Ureter (tissue), 1 donor: ENCODE data around the gene APC2. TPM values are rescaled to one million over a fixed set of nuclear protein-coding genes. Genes with fewer than 3 reads are reported as not detected.
"Not testable (repeated sequence)": the region's sequence is repeated elsewhere in the genome, so short reads cannot be mapped to it uniquely, and the experiment has no call there.

Experiments
- DNase-seq: peaks from one replicate; pipeline ENCODE4 v3.0.0-alpha.2; 2020; ENCODE audit warnings: low spot score
- total RNA-seq: library from RNA; stranded (reverse); gene quantifications from one replicate; pipeline ENCODE4 v1.2.4, GENCODE V29; 2023
- donor health status: DM: yes; HTN: yes; CAD: no.

Gene APC2
- total RNA-seq, 1 donor from 2014 or later: 0.26 TPM

- DNase-seq: no peak
Measured at GRCh38 chr19:1412995-1413800, 36.7 kb upstream of the APC2 start.

GRCh38 chr19:1416014-1416841, 33.7 kb upstream of the APC2 start:
- DNase-seq: no peak

DNA sequence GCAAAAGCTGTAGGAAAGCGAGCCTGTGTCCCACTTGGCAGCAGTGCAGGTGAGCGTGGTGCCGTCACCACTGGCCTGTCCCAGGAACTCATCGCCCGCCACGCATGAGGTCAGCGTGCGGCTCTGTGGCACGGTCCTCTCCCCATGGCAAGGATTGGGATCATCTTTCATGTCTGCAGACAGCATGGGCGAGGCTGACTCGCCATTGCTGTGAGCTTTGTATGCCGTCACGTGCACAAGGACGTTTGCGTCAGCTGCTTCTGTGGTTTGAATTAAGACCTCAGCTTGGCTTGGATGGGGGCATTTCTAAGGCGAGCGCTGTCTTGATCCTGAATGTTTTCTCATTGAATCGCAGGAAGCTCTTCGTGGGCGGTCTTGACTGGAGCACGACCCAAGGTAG, 32.8 kb upstream of the APC2 start:
- DNase-seq: no peak

DNA sequence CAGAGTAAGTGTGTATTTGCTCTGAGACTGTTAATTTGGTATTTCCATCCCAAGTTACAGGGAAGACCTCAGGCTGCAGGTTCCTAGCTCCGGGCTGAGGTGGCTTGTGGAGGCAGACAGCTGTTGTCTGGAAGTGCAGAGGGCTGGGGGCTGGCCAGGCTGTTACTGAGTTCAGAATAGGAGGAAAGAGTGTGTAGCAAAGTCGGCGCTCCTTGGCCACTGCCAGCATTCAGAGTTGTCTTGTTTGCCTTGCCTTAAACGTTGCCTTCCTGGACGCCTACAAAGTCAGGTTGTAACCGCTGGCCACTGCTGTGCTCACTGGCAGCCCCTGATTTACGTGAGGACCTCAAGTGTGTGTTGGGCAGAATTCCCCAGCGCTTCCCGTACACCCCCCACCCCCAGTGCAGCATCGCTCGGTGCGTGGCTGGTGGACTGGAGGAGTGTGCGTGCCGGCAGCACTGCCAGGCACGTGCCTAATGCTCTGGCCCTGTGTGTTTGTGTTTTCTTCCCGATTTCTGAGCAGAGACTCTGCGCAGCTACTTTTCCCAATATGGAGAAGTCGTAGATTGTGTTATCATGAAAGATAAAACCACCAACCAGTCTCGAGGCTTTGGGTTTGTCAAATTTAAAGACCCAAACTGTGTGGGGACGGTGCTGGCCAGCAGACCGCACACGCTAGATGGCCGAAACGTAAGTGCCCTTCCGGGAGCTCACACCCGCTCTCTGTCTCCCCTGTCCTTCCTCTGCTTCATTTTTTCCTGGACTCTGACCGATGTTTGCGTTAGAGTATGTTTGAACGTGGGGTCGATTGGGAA, 32.0 kb upstream of the APC2 start:
- DNase-seq: no peak

DNA sequence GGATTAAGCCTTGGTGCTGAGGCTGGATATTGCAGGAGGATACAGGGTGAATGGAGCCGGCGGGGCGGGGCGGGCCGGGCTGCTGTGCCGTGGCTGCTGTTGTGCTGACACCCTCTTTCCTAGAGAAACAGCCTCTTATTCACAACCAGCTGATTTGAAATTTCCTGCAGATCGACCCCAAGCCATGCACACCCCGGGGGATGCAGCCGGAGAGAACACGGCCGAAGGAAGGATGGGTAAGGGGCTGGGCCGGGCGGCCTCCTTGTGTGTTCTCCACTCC, 31.5 kb upstream of the APC2 start:
- no peak for DNase-seq

- DNase-seq: no peak
Measured at GRCh38 chr19:1418951-1419738, 30.8 kb upstream of the APC2 start.

DNA sequence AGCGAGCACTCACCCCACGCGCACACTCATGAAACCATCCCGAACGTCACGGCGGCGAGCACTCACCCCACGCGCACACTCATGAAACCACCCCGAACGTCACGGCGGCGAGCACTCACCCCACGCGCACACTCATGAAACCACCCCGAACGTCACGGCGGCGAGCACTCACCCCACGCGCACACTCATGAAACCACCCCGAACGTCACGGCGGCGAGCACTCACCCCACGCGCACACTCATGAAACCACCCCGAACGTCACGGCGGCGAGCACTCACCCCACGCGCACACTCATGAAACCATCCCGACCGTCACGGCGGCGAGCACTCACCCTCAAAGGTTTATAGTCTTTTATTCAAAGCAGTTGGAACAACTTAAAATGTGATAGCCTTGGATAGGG, 29.8 kb upstream of the APC2 start:
- not testable (repeated sequence) for DNase-seq

DNA sequence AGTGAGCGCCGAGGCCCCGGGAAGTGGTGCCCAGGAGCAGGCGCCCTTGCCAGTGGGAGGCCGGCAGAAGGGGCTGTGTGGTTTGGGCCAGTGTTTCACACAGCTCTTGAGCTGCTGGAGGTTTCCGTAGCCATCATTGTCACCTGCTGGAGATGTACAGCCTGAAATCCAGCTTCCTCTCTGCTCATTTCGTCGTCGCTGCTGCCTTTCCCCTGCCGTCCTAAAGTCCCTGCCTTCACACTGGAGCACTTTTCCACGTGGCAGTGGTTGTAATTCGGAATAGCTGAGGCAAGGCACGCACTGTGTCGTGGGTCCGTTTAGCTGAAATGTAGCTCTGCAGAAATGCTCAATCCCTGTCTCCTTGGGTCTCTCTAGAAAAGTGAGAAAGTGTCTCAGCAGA, 29.3 kb upstream of the APC2 start:
- no peak for DNase-seq

DNA sequence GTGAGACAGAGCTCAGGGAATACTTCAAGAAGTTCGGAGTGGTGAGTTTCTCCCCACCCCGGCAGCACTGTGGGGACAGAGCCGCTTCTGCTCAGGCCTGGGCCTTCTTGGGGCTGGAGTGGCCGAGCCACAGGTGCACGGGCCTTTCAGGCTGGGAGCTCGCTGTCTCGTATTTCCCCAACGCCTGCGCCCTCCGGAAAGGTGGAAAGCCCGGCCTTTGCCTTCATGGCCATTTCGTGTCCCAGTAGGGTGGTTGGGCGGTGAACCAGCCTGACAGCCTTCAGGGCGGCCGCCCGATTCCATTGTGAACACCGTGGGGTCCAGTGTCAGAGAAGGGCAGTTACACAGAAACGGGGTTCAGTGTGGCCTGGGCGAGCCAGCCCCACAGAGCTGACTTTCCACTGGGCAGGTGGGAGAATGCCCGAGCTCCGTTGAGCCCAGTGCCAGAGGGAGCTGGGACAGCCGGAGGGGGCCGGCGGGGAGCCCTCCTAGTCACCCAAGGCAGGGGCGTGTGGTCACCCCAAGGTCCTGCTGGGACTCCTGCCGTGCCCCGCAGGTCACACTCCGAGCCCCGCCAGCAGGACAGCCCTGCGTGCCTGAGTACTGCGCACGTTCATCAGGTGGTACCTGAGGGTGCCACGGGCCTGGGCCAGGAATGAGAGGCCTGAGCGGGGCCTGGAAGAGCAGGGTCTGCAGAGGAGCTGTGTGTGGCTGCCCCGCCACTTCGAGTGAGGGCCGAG, 28.5 kb upstream of the APC2 start:
- no peak for DNase-seq

DNA sequence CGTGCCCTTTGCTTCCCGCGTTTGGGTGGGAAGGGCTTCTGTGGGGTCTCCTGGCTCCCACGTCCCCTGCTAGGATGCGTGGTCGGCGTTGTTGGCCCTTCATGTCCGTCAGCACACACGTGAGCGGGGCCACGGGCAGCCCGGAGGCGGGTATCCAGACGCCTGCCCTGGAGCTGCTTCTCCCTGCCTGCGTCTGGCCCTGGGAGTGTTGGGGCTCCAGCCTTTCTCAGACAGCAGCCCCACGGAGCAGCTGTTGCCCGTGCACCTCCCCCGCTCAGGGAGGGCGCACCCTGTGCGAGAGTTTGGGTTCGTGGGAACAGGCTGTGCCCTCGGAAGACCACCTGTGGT, 28.0 kb upstream of the APC2 start:
- DNase-seq: no peak

DNA sequence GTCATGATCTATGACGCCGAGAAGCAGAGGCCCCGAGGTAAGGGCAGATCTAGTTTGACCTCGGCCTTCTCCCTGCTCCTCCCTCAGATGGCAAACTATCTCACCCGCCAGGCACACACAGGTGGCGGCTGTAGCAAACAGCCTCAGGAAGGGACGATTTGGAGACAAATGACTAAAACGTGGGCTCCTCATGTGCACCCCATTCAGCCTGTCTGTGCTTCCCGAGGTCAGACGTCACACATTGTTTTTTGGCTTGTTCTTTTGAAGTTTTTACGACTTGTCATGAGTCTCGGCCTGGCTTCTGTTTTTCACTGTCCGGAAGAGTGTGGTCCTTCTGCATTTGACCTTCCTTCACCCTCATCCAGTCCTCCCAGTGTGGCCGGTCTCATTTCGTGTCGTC, 27.6 kb upstream of the APC2 start:
- no peak for DNase-seq

GRCh38 chr19:1422943-1423342, 27.0 kb upstream of the APC2 start:
- no peak for DNase-seq

- no peak for DNase-seq
Measured at GRCh38 chr19:1423436-1424191, 26.3 kb upstream of the APC2 start.

DNA sequence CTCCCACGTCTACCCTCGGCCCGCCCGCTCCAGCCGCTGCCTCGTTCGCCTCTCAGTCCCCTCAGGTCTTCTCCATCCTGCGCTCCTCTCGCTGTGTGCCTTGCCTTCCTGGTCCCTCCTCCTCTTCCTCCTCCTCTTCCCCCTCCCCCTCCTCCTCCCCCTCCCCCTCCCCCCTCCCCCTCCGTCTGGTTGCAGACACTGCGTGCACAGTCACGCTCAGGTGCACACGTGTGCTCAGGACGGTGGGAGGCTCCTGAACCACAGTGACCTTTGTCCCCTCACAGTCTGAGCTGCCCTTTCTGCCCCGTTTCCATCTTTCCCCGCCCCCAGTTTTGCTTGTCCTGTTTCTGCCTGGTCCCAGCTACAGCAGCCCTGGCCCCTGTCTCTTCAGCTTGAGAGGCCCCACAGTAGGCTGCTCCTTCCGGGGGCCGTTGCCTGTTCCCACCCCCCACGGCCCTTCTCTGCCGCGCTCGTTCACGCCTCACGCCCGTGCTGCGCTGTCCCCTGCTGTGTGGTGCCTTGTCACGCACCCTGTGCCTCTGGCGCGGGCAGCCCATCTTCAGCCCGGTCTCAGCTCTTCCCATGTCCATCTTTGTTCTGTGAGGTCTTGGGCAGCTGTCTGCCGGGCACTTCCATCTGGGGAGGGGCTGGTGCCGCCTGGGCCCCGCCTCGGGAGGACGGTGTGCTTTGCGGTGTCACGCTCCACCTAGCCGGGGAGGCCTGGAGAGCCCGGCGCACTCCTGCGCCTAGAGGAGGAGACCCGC, 25.5 kb upstream of the APC2 start:
- DNase-seq: no peak

GRCh38 chr19:1425102-1425837, 24.7 kb upstream of the APC2 start:
- DNase-seq: no peak

- no peak for DNase-seq
Measured at GRCh38 chr19:1425902-1426301, 24.0 kb upstream of the APC2 start.

DNA sequence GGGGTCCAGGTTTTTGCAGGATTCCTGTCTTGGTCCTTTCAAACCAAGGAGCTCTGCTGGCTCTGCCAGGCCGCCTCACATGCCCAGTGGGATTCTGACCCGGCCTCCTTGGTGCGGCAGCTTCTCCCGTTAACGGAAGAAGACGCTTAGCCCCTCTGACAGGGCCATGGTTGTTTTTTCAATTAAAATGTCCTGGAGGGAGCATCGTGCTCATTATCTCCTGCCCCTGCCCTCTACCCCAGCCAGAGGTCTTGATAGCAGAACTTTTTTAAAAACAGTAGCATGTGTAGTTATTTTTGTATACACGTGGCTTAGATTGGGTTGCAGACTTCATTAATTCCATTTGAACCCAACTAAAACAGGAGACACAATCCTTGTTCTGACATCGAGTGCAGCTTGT, 23.2 kb upstream of the APC2 start:
- DNase-seq: no peak

DNA sequence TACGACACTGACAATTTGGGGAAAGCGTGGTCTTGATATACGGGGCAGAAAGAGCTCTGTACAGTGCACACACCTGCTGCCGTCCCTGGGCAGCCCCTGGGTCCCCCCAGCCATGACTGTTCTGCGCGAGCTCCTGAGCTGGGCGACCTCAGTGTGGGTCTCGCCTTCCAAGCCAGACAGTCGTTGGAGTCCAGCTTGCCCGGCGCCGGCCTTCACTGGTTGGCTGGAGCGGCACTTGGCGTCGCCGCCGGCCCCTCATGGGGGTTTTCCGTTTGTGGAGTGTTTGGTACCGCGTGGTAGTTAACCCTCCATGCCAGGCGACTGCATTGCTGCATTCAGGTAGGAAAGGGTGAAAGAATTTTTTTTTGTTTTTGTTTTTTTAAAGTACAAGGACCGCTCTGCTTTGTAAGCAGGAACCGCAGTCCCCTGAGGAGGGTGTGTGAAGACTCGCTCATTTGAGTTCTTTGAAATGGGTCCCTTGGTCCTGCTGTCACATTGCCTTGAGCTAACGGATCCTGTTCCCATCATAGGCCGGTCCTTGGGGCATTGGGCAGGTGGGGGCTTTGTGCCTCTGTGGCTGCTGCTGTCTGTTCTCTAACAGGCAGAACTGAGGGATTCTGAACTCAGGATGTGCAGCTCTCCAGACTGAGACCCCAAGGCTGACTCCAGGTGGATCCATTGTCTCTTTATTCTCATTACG, 22.6 kb upstream of the APC2 start:
- no peak for DNase-seq
